Testis (tissue), 3 donors: ENCODE results near the gene ZNF396. TPM values are rescaled to one million over a fixed set of nuclear protein-coding genes. Genes with fewer than 3 reads are reported as not detected.
A peak's percentile ranks its signal among the peaks of the same experiment; 100 is the strongest.

ENCODE experiments used
- DNase-seq: peaks from one replicate; pipeline ENCODE4 v3.0.0-alpha.2; 2019
- H3K27ac ChIP-seq, 2 donors: fragments of 200-600 bp; sonication (generic); one replicate each; pipeline ENCODE4 v1.5.1; 2019
- H3K27me3 ChIP-seq: fragments of 200-600 bp; sonication (generic); one replicate; pipeline ENCODE4 v1.5.1; 2019
- H3K36me3 ChIP-seq: fragments of 200-600 bp; sonication (generic); one replicate; pipeline ENCODE4 v1.5.1; 2017; ENCODE audit warnings: low read depth; ENCODE audit errors: missing control alignments
- H3K4me1 ChIP-seq: fragments of 200-600 bp; sonication (generic); one replicate; pipeline ENCODE4 v1.5.1; 2019
- H3K4me3 ChIP-seq, 2 donors: fragments of 200-600 bp; sonication (generic); one replicate each; pipeline ENCODE4 v1.5.1; 2017 to 2019
- H3K9me3 ChIP-seq: fragments of 200-600 bp; sonication (generic); one replicate; pipeline ENCODE4 v1.5.1; 2017
- POLR2A ChIP-seq: fragments of 450-650 bp; IDR thresholded peaks from one replicate; pipeline ENCODE4 v1.6.1; 2017; ENCODE audit warnings: antibody characterized with exemption, mild to moderate bottlenecking, moderate library complexity
- WGBS, 2 donors: methylation state at CpG; one replicate each; pipeline ENCODE4 v1.1.5; 2018; 5-methylcytosine and 5-hydroxymethylcytosine counted together
- intact Hi-C: fragments of 100-400 bp; cut with DNase I; formaldehyde crosslinking; loops from one replicate; pipeline ENCODE4 v1.15.1; 2023; ENCODE audit warnings: low total_unique reads
- polyA plus RNA-seq: library from polyadenylated mRNA; stranded (reverse); fragments of 350-450 nt; fragmentation: Illumina TruSeq; extraction: RNeasy Lipid Tissue Mini Kit (QIAGEN cat#74804); gene quantifications from one replicate; pipeline ENCODE4 v1.2.3, GENCODE V29; 2014; ENCODE audit warnings: low read depth, low replicate concordance; ENCODE audit not compliant: insufficient read depth
- total RNA-seq, 2 donors: library from RNA; depleted of rRNA; stranded (reverse); fragments of >200 nt; gene quantifications; one replicate each; pipeline ENCODE4 v1.2.3, GENCODE V29; 2016
- TF ChIP-seq, protein P1 (sequence below), 3 experiments: fragments of 450-650 bp in 2 of 3; fragments of 200-600 bp in 1 of 3; sonication (generic) in 1 of 3; IDR thresholded peaks; one replicate each; pipeline ENCODE4 v1.5.1; 2016 to 2019; ENCODE audit warnings: antibody characterized with exemption in 3 of 3, mild to moderate bottlenecking in 2 of 3, moderate library complexity in 1 of 3

ZNF396 gene
- total and polyA plus RNA-seq, 3 donors from 2014 or later: 3.7 to 9.3 (median 7.3) TPM

DNA sequence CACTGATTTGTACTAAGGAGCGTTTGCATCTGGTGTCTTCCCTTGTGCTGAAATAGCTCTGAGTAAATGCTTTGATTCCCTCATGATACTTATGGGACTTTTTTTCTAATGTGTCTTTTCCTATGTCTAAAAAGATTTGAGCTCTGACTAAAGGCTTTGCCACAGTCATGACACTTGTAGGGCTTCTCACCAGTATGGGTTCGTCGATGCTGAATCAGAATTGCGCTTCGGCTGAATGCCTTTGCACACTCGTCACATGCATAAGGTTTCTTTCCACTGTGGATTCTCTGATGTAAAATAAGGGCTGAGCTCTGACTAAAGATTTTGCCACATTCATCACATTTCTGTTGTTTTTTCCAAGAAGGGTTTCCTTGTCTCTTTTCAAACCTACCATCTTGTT lies 8.0 kb downstream of the ZNF396 start:
- WGBS, 2 donors: 89 to 94% methylated on average over 6 of the region's 6 CpGs
- TF ChIP-seq, protein P1, sequence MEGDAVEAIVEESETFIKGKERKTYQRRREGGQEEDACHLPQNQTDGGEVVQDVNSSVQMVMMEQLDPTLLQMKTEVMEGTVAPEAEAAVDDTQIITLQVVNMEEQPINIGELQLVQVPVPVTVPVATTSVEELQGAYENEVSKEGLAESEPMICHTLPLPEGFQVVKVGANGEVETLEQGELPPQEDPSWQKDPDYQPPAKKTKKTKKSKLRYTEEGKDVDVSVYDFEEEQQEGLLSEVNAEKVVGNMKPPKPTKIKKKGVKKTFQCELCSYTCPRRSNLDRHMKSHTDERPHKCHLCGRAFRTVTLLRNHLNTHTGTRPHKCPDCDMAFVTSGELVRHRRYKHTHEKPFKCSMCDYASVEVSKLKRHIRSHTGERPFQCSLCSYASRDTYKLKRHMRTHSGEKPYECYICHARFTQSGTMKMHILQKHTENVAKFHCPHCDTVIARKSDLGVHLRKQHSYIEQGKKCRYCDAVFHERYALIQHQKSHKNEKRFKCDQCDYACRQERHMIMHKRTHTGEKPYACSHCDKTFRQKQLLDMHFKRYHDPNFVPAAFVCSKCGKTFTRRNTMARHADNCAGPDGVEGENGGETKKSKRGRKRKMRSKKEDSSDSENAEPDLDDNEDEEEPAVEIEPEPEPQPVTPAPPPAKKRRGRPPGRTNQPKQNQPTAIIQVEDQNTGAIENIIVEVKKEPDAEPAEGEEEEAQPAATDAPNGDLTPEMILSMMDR (IDR thresholded peaks at IDR 0.05): no peak
- no peak for TF ChIP-seq POLR2A

DNA sequence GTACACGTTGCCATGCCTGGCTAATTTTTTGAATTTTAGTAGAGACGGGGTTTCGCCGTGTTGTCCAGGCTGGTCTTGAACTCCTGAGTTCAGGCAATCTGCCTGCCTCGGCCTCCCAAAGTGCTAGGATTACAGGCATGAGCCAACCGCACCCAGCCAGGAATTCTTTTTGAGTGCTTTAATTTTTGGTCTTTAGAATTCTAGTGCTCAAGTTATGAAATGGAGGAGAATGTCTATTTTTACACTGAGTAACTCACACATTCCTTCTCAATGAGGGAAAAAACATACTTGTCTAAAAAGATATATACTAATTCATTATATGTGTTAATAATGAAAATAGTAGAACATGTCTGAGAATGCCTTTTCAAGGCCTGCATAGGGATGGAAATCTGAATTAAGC lies 8.5 kb downstream of the ZNF396 start:
- intact Hi-C loops: no loop called here
- no peak for DNase-seq
- H3K27me3 ChIP-seq: no peaks in the 10 kb centered on the region
- no peaks in the 10 kb centered on the region for H3K36me3 ChIP-seq
- WGBS, 2 donors: 96 to 97% methylated on average over 6 of the region's 6 CpGs
- no peak overlapping the region for H3K27ac ChIP-seq
- TF ChIP-seq, protein P1 (IDR thresholded peaks at IDR 0.05): no peak
- TF ChIP-seq POLR2A: no peak
- H3K9me3 ChIP-seq: no peaks in the 10 kb centered on the region
- no peaks in the 10 kb centered on the region for H3K4me1 ChIP-seq
- H3K4me3 ChIP-seq: no peak overlapping the region

More for the DNA sequence above, 8.0 kb downstream of the ZNF396 start:
- intact Hi-C loops: no loop called here
- Histone ChIP-seq H3K9me3 (no peaks in the 10 kb centered on the region), H3K27ac (no peak overlapping the region), H3K4me1 (no peaks in the 10 kb centered on the region), H3K36me3 (no peaks in the 10 kb centered on the region), H3K27me3 (no peaks in the 10 kb centered on the region), H3K4me3 (no peak overlapping the region)
- DNase-seq: no peak

DNA sequence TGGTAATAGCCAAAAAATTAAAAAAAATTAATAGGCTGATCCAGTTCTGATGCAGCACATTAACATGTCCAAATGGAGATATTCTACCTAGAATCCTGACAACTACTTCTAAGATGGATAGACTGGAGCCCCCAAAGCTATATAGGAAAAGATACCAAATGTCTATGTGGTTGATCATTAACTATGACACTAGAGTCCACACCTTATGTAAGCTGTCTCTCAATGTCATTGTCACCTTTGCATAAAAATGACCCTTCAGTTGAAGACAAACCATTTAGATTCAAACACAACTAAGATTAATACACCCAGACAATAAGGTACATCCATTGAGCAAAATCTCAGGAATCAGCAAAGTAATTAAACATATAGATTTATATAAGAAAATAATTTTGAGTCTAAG lies 14.6 kb downstream of the ZNF396 start:
- Histone ChIP-seq H3K27me3 (no peaks in the 10 kb centered on the region), H3K4me1 (no peaks in the 10 kb centered on the region), H3K27ac (no peak overlapping the region), H3K36me3 (no peaks in the 10 kb centered on the region), H3K9me3 (no peaks in the 10 kb centered on the region), H3K4me3 (no peak overlapping the region)
- no peak for DNase-seq
- TF ChIP-seq, protein P1 (IDR thresholded peaks at IDR 0.05): no peak
- no peak for TF ChIP-seq POLR2A
- intact Hi-C loops: no loop called here

DNA sequence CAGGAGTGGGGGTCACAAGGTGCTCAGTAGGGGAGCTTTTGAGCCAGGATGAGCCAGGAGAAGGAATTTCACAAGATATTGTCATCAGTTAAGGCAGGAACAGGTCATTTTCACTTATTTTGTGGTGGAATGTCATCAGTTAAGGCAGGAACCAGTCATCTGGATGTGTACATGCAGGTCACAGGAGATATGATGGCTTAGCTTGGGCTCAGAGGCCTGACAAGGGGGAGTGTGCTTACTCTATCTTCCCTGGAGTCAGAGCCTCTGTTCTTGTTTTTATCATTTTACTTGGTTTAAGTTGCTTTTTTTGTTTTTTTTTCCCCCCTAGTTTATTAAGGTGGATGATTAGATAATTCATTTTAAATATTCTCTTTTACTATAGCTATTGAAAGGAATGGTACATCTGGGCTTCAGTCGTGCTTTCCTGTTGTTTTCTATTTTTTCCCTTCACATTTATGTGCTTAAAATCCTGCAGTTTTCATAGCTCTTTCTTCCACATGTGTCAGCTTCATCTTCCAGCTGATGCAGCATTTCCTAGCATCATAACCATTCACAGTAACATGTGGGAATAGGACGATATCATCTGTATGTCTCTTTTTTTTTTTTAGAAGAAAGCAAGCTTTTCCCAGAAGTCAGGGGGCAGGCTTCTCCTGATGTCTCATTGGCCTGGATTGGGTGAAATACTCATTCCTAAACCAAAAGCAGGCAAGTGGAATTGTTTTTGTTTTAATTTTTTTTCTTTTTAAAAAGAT lies 15.4 kb downstream of the ZNF396 start:
- Histone ChIP-seq H3K9me3 (no peaks in the 10 kb centered on the region), H3K4me3 (no peak overlapping the region), H3K4me1 (no peaks in the 10 kb centered on the region), H3K27ac (no peak overlapping the region), H3K36me3 (no peaks in the 10 kb centered on the region), H3K27me3 (no peaks in the 10 kb centered on the region)
- intact Hi-C loops: no loop called here
- no peak for DNase-seq
- TF ChIP-seq POLR2A: no peak
- TF ChIP-seq, protein P1 (IDR thresholded peaks at IDR 0.05): no peak
- 77 to 83% methylated on average over 2 of the region's 2 CpGs for WGBS, 2 donors

DNA sequence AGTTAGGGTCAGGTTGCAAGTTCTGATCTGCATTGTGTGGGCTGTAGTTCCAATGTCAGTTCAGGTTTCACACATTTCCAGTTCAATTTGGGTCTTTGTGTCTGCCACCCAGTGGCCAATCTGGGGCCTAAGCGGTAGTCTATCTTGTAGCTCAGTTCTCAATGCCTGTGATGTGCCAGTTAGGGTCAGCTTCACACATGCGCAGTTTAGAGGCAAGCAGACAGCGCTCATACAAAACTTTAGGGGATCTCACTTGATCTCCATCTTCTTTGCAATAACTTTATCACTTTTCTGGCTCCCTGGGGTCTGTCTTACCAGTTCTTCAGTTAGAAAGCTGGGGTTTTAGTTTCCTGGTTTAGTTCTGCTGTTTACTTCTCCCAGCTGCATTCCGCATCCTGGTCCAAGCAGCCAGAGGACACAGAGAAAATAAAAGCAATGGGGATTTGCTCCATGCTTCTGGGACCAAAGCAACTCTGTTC lies 22.0 kb downstream of the ZNF396 start:
- intact Hi-C loops: no loop called here
- DNase-seq: peak; percentile 88
- Histone ChIP-seq H3K36me3 (no peaks in the 10 kb centered on the region), H3K4me3 (no peak overlapping the region), H3K4me1 (no peaks in the 10 kb centered on the region), H3K27me3 (no peaks in the 10 kb centered on the region), H3K27ac (no peak overlapping the region), H3K9me3 (no peaks in the 10 kb centered on the region)
- WGBS, 2 donors: 39 to 41% methylated on average over 4 of the region's 4 CpGs
- TF ChIP-seq, protein P1 (IDR thresholded peaks at IDR 0.05): peak; percentile 23 to 47 (median 47)
- no peak for TF ChIP-seq POLR2A
